H9 (cell line): ENCODE data around the gene ATPAF2. TPM values are rescaled to one million over a fixed set of nuclear protein-coding genes. Genes with fewer than 3 reads are reported as not detected.

Source experiments
- DNase-seq: peaks from one replicate; pipeline ENCODE4 v3.0.0-alpha.2; 2017
- H2AFZ ChIP-seq: one replicate; pipeline ENCODE4 v1.6.1; 2013; ENCODE audit warnings: mild to moderate bottlenecking, low read length, control low read depth, moderate library complexity
- H2AK5ac ChIP-seq: 2 replicates; pipeline ENCODE4 v1.6.1; 2013; ENCODE audit warnings: low read length, control low read depth, mixed read lengths; ENCODE audit not compliant: insufficient read length
- H2BK120ac ChIP-seq: one replicate; pipeline ENCODE4 v1.6.1; 2013; ENCODE audit warnings: low read depth, mild to moderate bottlenecking, low read length, control low read depth, inconsistent platforms; ENCODE audit not compliant: poor library complexity, severe bottlenecking
- H2BK12ac ChIP-seq: 2 replicates; pipeline ENCODE4 v1.6.1; 2013; ENCODE audit warnings: low read length, control low read depth, mixed read lengths, low read depth; ENCODE audit not compliant: insufficient read length
- H2BK15ac ChIP-seq: 2 replicates; pipeline ENCODE4 v1.6.1; 2013; ENCODE audit warnings: low read depth, low read length, control low read depth
- H2BK20ac ChIP-seq: one replicate; pipeline ENCODE4 v1.6.1; 2013; ENCODE audit warnings: low read depth, mild to moderate bottlenecking, low read length, control low read depth, inconsistent platforms; ENCODE audit not compliant: poor library complexity, severe bottlenecking
- H2BK5ac ChIP-seq: 2 replicates; pipeline ENCODE4 v1.6.1; 2013; ENCODE audit warnings: low read length, control low read depth, mixed read lengths; ENCODE audit not compliant: insufficient read length
- H3K14ac ChIP-seq: 2 replicates; pipeline ENCODE4 v1.6.1; 2013; ENCODE audit warnings: low read length, control low read depth; ENCODE audit not compliant: insufficient read depth
- H3K18ac ChIP-seq: 2 replicates; pipeline ENCODE4 v1.6.1; 2013; ENCODE audit warnings: low read depth, mild to moderate bottlenecking, mixed read lengths, low read length, control low read depth; ENCODE audit not compliant: insufficient read length
- H3K23ac ChIP-seq: 2 replicates; pipeline ENCODE4 v1.6.1; 2013; ENCODE audit warnings: low read length, control low read depth, mixed read lengths, low read depth; ENCODE audit not compliant: insufficient read length
- H3K23me2 ChIP-seq: 2 replicates; pipeline ENCODE4 v1.6.1; 2013; ENCODE audit warnings: low read depth, mild to moderate bottlenecking, mixed read lengths, low read length, control low read depth; ENCODE audit not compliant: insufficient read length, poor library complexity, severe bottlenecking
- H3K27ac ChIP-seq: 2 replicates; pipeline ENCODE4 v1.5.1; 2013; ENCODE audit warnings: low read length, control low read depth, mixed read lengths, low read depth; ENCODE audit not compliant: insufficient read length
- H3K27me3 ChIP-seq: 2 replicates; pipeline ENCODE4 v1.6.1; 2013; ENCODE audit warnings: low read length, control low read depth, inconsistent platforms; ENCODE audit not compliant: insufficient read depth
- H3K4ac ChIP-seq: 2 replicates; pipeline ENCODE4 v1.6.1; 2013; ENCODE audit warnings: low read depth, mild to moderate bottlenecking, control low read depth, inconsistent platforms, low read length, moderate library complexity
- H3K4me1 ChIP-seq: 2 replicates; pipeline ENCODE4 v1.6.1; 2013; ENCODE audit warnings: low read length, control low read depth, inconsistent platforms; ENCODE audit not compliant: insufficient read depth
- H3K4me2 ChIP-seq: 2 replicates; pipeline ENCODE4 v1.6.1; 2013; ENCODE audit warnings: low read length, control low read depth, mixed read lengths; ENCODE audit not compliant: insufficient read length, insufficient read depth
- H3K56ac ChIP-seq: 2 replicates; pipeline ENCODE4 v1.6.1; 2013; ENCODE audit warnings: low read depth, mild to moderate bottlenecking, mixed read lengths, low read length, control low read depth; ENCODE audit not compliant: insufficient read length
- H3K79me1 ChIP-seq: 2 replicates; pipeline ENCODE4 v1.6.1; 2013; ENCODE audit warnings: low read depth, mild to moderate bottlenecking, moderate library complexity, low read length, control low read depth, inconsistent platforms; ENCODE audit not compliant: insufficient read depth, poor library complexity, severe bottlenecking
- H3K79me2 ChIP-seq: 2 replicates; pipeline ENCODE4 v1.6.1; 2013; ENCODE audit warnings: low read length, control low read depth, inconsistent platforms; ENCODE audit not compliant: insufficient read depth
- H3K9ac ChIP-seq: 2 replicates; pipeline ENCODE4 v1.6.1; 2013; ENCODE audit warnings: low read length, control low read depth, mixed read lengths; ENCODE audit not compliant: insufficient read length; ENCODE audit errors: extremely low read depth
- H3K9me3 ChIP-seq: one replicate; pipeline ENCODE4 v1.6.1; 2013; ENCODE audit warnings: low read depth, low read length, inconsistent platforms; ENCODE audit not compliant: control insufficient read depth
- H3T11ph ChIP-seq: one replicate; pipeline ENCODE4 v1.6.1; 2013; ENCODE audit warnings: mild to moderate bottlenecking, low read length, control low read depth, inconsistent platforms
- H4K20me1 ChIP-seq: one replicate; pipeline ENCODE4 v1.6.1; 2013; ENCODE audit not compliant: control insufficient read depth, insufficient read length, insufficient read depth
- H4K5ac ChIP-seq: 2 replicates; pipeline ENCODE4 v1.6.1; 2013; ENCODE audit warnings: low read depth, mild to moderate bottlenecking, mixed read lengths, low read length, control low read depth; ENCODE audit not compliant: insufficient read length
- H4K8ac ChIP-seq: replicated peaks from 2 replicates; pipeline ENCODE4 v1.6.1; 2013; ENCODE audit warnings: low read length, control low read depth, mixed read lengths, low read depth; ENCODE audit not compliant: insufficient read length
- H4K91ac ChIP-seq: 2 replicates; pipeline ENCODE4 v1.6.1; 2013; ENCODE audit warnings: low read depth, mild to moderate bottlenecking, moderate library complexity, mixed read lengths, low read length, control low read depth; ENCODE audit not compliant: insufficient read length
- H3K27ac Mint-ChIP-seq, 3 experiments: 2 replicates in 2 of 3; 3 replicates in 1 of 3; pipeline ENCODE4 v1.8.0; 2020 to 2021; ENCODE audit warnings: mixed read lengths in 3 of 3, mild to moderate bottlenecking in 1 of 3, moderate library complexity in 1 of 3
- H3K27me3 Mint-ChIP-seq: 2 replicates; pipeline ENCODE4 v1.8.0; 2021; ENCODE audit warnings: low read depth, mild to moderate bottlenecking, moderate library complexity, mixed read lengths
- H3K36me3 Mint-ChIP-seq, 3 experiments: 2 replicates in 2 of 3; 3 replicates in 1 of 3; pipeline ENCODE4 v1.8.0; 2020 to 2021; ENCODE audit warnings: low read depth in 3 of 3, mixed read lengths in 3 of 3; ENCODE audit not compliant: insufficient read depth in 1 of 3
- H3K4me1 Mint-ChIP-seq, 2 experiments: 2 replicates each; pipeline ENCODE4 v1.8.0; 2020; ENCODE audit warnings: mixed read lengths in 2 of 2
- H3K4me3 Mint-ChIP-seq, 2 experiments: 2 replicates in 1 of 2; 3 replicates in 1 of 2; pipeline ENCODE4 v1.8.0; 2020 to 2021; ENCODE audit warnings: mild to moderate bottlenecking in 2 of 2, mixed read lengths in 2 of 2, moderate library complexity in 1 of 2
- H3K9me3 Mint-ChIP-seq, 2 experiments: 2 replicates in 1 of 2; 3 replicates in 1 of 2; pipeline ENCODE4 v1.8.0; 2020; ENCODE audit warnings: mild to moderate bottlenecking in 2 of 2, mixed read lengths in 2 of 2, moderate library complexity in 1 of 2
- CTCF ChIP-seq: fragments of 200-600 bp; sonication (generic); conservative IDR thresholded peaks from 3 replicates; pipeline ENCODE4 v1.8.0; 2021; ENCODE audit warnings: antibody characterized with exemption, mild to moderate bottlenecking
- WGBS: extraction: QIAGEN DNeasy Blood & Tissue Kit; methylation state at CpG from one replicate; pipeline ENCODE4 v1.1.7; 2013; ENCODE audit warnings: missing lambda C conversion rate, low lambda C conversion rate, mixed read lengths; ENCODE audit not compliant: insufficient read length; ENCODE audit errors: extremely low coverage; 5-methylcytosine and 5-hydroxymethylcytosine counted together
- total RNA-seq: library from RNA; stranded (reverse); gene quantifications from 2 replicates; pipeline ENCODE4 v1.2.1, GENCODE V29; 2021

The ATPAF2 gene
- total RNA-seq, 1 experiment from 2014 or later = 21.4 TPM

- Histone ChIP-seq H3T11ph (no peak overlapping the region), H3K27me3 (no peaks in the 10 kb centered on the region), H3K4me2 (no peak overlapping the region), H2BK5ac (no peak overlapping the region), H2BK120ac (no peak overlapping the region), H3K18ac (no peak overlapping the region), H3K23me2 (peaks cover 3% of the 10 kb centered on the region), H3K4me1 (no peaks in the 10 kb centered on the region), H4K5ac (no peak overlapping the region), H3K23ac (no peak overlapping the region), H2AK5ac (no peak overlapping the region), H2BK12ac (no peak overlapping the region), H2BK15ac (no peak overlapping the region), H3K14ac (no peak overlapping the region), H3K56ac (no peak overlapping the region), H4K20me1 (no peaks in the 10 kb centered on the region), H3K79me1 (no peaks in the 10 kb centered on the region), H3K4ac (no peak overlapping the region), H3K79me2 (no peaks in the 10 kb centered on the region), H3K27ac (no peak overlapping the region), H4K91ac (no peak overlapping the region), H3K9me3 (no peaks in the 10 kb centered on the region), H2AFZ (no peak overlapping the region), H3K9ac (no peak overlapping the region), H4K8ac (no peak overlapping the region), H2BK20ac (no peak overlapping the region)
- no peak for DNase-seq
- no peaks in the 10 kb centered on the region for H3K36me3 Mint-ChIP-seq
- no peaks in the 10 kb centered on the region for H3K9me3 Mint-ChIP-seq
- H3K4me1 Mint-ChIP-seq = peaks cover 2 to 5% of the 10 kb centered on the region in 2 experiments; a peak in 1 of 4 replicates
- H3K4me3 Mint-ChIP-seq = no peak overlapping the region
- WGBS = no CpG with 5 or more reads among the region's 2 CpGs
- peaks cover 3% of the 10 kb centered on the region for H3K27me3 Mint-ChIP-seq
- H3K27ac Mint-ChIP-seq = peak overlapping the region in 1 of 3 experiments; percentile 77; a peak in 1 of 7 replicates
- TF ChIP-seq CTCF = no peak
These were observed 48.7 kb downstream of the ATPAF2 start for GRCh38 chr17:17990282-17990681.
